Small intestine (tissue), 7 donors: ENCODE measurements around the gene EVA1A. TPM values are rescaled to one million over a fixed set of nuclear protein-coding genes. Genes with fewer than 3 reads are reported as not detected.

Experiments
- DNase-seq, 2 donors: peaks; one replicate each; pipeline versions ENCODE4 v3.0.0 to v3.0.0-alpha.2; 2013
- FAIRE-seq: peaks from 2 replicates; lab custom pipeline; 2012; peaks lifted over from hg19 to GRCh38; lab: Jason Lieb, UNC
- H3K27ac ChIP-seq, 3 donors: one replicate each; pipeline ENCODE4 v1.5.1; 2013; ENCODE audit warnings: low read length in 2 of 3, mild to moderate bottlenecking in 2 of 3, control low read depth in 1 of 3, inconsistent platforms in 1 of 3, low read depth in 1 of 3, moderate library complexity in 1 of 3
- H3K27me3 ChIP-seq, 3 donors: one replicate each; pipeline ENCODE4 v1.6.1; 2013; ENCODE audit warnings: low read length in 3 of 3, inconsistent platforms in 1 of 3; ENCODE audit not compliant: control insufficient read depth in 3 of 3, insufficient read depth in 3 of 3
- H3K36me3 ChIP-seq, 3 donors: one replicate each; pipeline ENCODE4 v1.6.1; 2013; ENCODE audit warnings: low read length in 3 of 3, inconsistent platforms in 1 of 3, low read depth in 1 of 3, mild to moderate bottlenecking in 1 of 3, moderate library complexity in 1 of 3; ENCODE audit not compliant: control insufficient read depth in 3 of 3, insufficient read depth in 2 of 3
- H3K4me1 ChIP-seq, 3 donors: one replicate each; pipeline ENCODE4 v1.6.1; 2013; ENCODE audit warnings: low read length in 2 of 3, inconsistent platforms in 1 of 3, low read depth in 1 of 3, mild to moderate bottlenecking in 1 of 3, moderate library complexity in 1 of 3; ENCODE audit not compliant: control insufficient read depth in 3 of 3, insufficient read depth in 2 of 3
- H3K4me3 ChIP-seq, 3 donors: one replicate each; pipeline ENCODE4 v1.5.1; 2013; ENCODE audit warnings: low read length in 3 of 3, control low read depth in 1 of 3, inconsistent platforms in 1 of 3, low read depth in 1 of 3, mild to moderate bottlenecking in 1 of 3, moderate library complexity in 1 of 3
- H3K9me3 ChIP-seq, 2 donors: one replicate each; pipeline ENCODE4 v1.6.1; 2013; ENCODE audit warnings: low read depth in 1 of 2, low read length in 1 of 2; ENCODE audit not compliant: control insufficient read depth in 2 of 2, insufficient read depth in 1 of 2
- WGBS, 3 donors: extraction: QIAGEN DNeasy Blood & Tissue Kit; methylation state at CpG; one replicate each; pipeline ENCODE4 v1.1.7; 2013; 5-methylcytosine and 5-hydroxymethylcytosine counted together
- polyA plus RNA-seq, 4 donors: library from polyadenylated mRNA; stranded (reverse) in 3 of 4; unstranded in 1 of 4; fragments of 200-250 nt in 3 of 4; fragments of 120-200 nt in 1 of 4; gene quantifications; one replicate each; pipeline versions ENCODE4 v1.2.1 to v1.2.3, GENCODE V29; 2013
- donor health status: healthy with polysubstance abuse.
- donor health status: control.
- donor health status: control.
- donor health status: Bipolar disorder and iron deficiency.
- donor health status: healthy.

Gene EVA1A
- polyA plus RNA-seq, 4 donors: 0.45 to 13.2 (median 5.0) TPM

DNA sequence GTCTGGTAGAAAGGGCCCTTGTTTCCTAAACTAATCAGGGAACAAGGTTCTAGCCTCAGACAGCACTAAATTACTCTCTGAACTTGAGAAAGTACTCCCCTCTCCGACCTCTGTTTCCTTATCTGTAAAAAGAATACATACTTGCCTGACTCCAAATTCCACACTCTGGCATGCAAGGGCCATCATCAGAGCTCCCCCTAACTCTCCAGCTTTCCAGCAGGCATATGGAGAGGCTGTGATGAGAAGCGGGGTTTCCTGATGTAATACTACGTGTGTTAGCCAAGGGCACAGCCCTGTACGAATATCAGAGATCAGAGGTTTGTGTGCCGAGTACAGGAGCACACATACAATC, 1.8 kb upstream of the EVA1A start:
- no peak overlapping the region for H3K4me3 ChIP-seq
- peaks cover 0 to 3% (median 0%) of the 10 kb centered on the region in 3 donors for H3K27me3 ChIP-seq
- H3K27ac ChIP-seq: no peak overlapping the region
- peak in 1 of 2 donors; percentile 35 for DNase-seq
- H3K36me3 ChIP-seq: no peaks in the 10 kb centered on the region
- no peak for FAIRE-seq
- 40 to 68% (median 52%) methylated on average over 5 of the region's 5 CpGs for WGBS, 3 donors
- no peaks in the 10 kb centered on the region for H3K9me3 ChIP-seq
- peaks cover 0 to 15% (median 0%) of the 10 kb centered on the region in 3 donors for H3K4me1 ChIP-seq

DNA sequence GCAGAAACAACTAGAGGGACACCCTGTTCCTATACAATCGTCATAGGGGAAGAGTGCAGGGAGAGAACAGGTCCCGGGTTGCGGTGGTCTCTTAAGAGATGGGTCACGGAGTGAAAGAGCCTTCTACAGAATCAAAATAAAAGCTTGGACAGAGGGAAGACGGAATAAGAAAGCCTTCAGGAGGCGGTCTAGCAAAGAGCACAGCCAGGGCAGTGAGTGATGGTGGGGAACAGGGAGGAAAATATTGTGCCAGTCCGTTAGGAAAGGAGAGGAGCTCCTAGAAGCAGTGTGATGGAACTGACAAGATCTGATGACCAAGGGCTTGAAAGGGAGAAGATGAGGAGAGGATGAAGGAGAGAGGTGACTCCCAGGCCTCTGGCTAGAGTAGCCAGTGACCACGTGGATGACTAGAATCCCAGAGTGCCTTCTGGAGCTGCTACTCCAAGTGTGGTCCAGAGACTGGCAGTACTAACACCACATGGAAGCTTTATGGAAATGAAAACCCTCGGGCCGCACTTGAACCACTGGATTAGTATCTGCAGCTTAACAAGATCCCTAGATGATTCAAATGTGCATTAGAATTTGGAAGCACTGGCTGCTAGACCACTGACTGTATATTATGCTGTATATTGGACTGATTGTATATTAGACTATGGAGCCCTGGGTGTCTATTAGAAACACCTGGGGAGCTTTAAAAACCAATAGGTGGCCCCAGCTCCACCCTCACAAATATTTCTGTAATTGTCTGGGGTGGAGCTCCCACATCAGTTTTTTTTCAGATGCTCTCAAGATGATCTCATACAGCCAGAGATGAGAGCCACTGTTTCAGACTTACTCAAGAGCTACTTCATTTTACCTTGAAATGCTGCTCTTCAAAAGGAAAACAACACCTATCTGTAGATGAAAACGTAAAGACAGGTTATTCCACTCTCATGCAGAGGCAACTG, 1.1 kb upstream of the EVA1A start:
- Histone ChIP-seq H3K4me1 (peaks cover 0 to 15% (median 0%) of the 10 kb centered on the region in 3 donors), H3K4me3 (peak overlapping the region in 1 of 3 donors; percentile 80), H3K36me3 (no peaks in the 10 kb centered on the region), H3K9me3 (no peaks in the 10 kb centered on the region), H3K27ac (peak overlapping the region in 2 of 3 donors; percentile 6 to 77), H3K27me3 (peaks cover 0 to 3% (median 0%) of the 10 kb centered on the region in 3 donors)
- DNase-seq: no peak
- no peak for FAIRE-seq
- 67 to 68% (median 68%) methylated on average over 11 of the region's 11 CpGs for WGBS, 3 donors

DNA sequence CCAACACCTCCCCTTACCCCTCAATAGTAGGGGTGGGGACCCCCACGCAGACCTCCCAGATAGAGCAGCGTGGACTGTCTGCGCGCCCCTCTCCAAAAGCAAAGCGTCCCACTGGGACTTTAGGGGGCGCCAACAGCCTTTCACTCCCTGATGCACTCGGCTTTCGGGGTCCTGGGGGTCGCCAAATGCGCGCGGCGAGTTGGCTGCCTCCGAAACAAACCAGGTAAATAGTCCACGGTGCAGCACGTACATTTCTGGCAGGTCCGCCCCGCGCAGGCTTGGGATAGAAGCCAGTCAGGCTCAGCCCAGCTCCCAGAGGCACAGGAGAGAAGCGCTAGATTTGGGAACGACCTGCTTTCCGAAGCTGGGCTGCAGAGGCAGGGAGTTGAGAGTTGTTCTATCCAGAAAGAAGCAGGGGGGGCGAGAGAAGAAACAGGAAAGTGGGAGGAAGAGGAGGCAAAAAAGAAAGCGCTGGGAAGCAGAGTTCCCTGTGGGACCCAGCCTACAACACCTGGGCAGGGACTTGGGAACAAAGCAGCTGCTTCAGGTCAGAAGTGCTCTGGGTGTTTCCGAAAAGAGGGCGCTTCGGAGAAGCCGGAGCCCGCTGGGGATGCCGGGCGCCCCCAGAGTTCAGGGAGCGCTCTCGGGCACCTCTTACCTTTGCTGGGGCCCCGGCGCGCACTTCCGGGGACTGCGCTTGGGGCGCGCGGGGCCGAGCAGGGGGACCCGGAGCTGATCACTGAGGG, 544 bp downstream of the EVA1A start:
- WGBS, 3 donors: 1 to 2% (median 1%) methylated on average over 43 of the region's 43 CpGs
- Histone ChIP-seq H3K27ac (peak overlapping the region in 2 of 3 donors; percentile 77 to 84), H3K9me3 (no peaks in the 10 kb centered on the region), H3K36me3 (no peaks in the 10 kb centered on the region), H3K27me3 (peaks cover 0 to 3% (median 0%) of the 10 kb centered on the region in 3 donors), H3K4me3 (peak overlapping the region in 2 of 3 donors; percentile 51 to 80), H3K4me1 (peaks cover 0 to 15% (median 0%) of the 10 kb centered on the region in 3 donors)
- DNase-seq: peak; percentile 24 to 79
- no peak for FAIRE-seq

DNA sequence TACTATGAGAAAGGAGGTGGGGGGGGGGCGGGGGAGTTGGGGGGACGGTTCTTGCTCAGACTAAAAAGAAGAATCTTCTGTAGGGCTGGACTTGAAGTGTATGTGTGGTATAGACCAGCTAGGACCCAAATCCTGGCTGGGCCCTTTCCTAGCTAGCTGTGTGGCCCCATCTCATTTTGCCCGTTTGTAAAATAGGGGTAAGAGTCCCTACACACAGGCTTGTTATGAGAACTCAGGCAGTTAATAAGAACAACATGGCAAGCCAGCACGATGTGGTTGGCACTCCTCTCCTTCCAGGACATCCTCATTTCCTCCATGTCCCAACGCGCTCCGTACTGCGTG, 1.1 kb downstream of the EVA1A start:
- FAIRE-seq (no peak), DNase-seq (no peak)
- Histone ChIP-seq H3K27me3 (peaks cover 0 to 3% (median 0%) of the 10 kb centered on the region in 3 donors), H3K9me3 (no peaks in the 10 kb centered on the region), H3K4me3 (peak overlapping the region in 2 of 3 donors; percentile 51 to 80), H3K27ac (peak overlapping the region in 1 of 3 donors; percentile 35), H3K36me3 (no peaks in the 10 kb centered on the region), H3K4me1 (peaks cover 0 to 15% (median 0%) of the 10 kb centered on the region in 3 donors)
- 4 to 13% (median 8%) methylated on average over 8 of the region's 8 CpGs for WGBS, 3 donors

DNA sequence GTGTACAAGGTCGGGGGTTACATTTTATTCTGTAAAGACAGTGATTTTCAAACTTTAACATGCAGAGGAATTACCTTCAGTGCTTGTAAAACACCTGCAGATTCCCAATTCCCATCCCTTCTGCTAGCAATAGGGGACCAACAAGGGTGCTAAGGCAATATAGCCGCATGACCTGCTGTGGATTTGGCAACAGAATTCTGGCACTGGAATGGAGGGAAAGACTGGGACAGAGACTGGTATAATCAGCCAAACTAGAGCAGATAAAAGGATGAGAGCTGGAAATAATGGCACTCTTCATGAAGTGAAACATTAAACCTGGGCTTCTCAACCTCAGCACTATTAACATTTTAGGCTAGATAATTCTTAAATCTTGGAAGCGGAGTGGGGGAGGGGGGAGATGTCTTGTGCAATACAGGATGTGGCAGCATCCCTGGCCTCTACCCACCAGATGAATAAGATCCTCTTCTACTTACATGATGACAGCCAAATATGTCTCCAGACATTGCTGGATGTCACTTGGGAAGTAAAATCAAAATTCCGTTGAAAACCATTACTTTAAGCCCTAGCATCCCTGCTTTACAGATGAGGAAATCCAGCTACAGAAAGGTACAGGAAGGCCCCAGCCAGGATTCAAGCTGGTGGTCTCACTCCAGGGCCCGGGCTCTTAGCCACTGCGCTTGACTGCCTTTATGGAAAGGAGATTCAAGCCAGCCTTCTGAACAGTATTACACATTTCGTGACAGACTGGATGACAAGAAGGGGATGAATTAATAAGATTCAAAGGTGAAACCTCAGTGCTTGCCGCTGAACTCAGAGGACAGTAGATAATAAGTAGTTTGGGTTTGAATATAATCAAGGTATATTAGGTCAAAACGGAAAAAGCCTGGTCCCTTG, 1.7 kb downstream of the EVA1A start:
- no peak overlapping the region for H3K4me3 ChIP-seq
- no peak for FAIRE-seq
- WGBS, 3 donors: 69 to 76% (median 72%) methylated on average over 9 of the region's 9 CpGs

DNA sequence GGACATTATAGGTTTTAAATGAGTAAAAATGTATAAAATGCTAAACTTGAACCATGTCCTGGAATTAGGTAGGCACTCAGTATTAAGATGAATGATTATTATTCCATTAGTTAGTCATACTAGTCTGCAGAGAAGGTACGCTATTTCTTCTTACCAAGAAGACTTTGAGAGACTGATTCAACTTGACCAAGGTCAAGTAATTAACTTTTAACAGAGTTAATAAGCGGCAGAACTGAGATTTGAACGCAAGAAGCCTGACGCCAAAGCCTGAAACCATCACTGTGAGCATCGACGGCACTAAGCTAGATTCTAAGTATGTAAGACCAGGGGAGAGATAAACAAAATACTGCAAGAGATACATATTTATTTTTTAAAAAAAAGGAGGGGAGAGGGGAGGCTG, 2.6 kb downstream of the EVA1A start:
- no peaks in the 10 kb centered on the region for H3K36me3 ChIP-seq
- H3K4me1 ChIP-seq: peaks cover 0 to 15% (median 0%) of the 10 kb centered on the region in 3 donors
- DNase-seq: no peak
- no peak overlapping the region for H3K4me3 ChIP-seq
- H3K9me3 ChIP-seq: no peaks in the 10 kb centered on the region
- H3K27ac ChIP-seq: no peak overlapping the region
- peaks cover 0 to 3% (median 0%) of the 10 kb centered on the region in 3 donors for H3K27me3 ChIP-seq
- WGBS, 3 donors: 91 to 95% (median 92%) methylated on average over 6 of the region's 6 CpGs
- no peak for FAIRE-seq

More for the DNA sequence above, 1.7 kb downstream of the EVA1A start:
- no peak for DNase-seq
- Histone ChIP-seq H3K4me1 (peaks cover 0 to 15% (median 0%) of the 10 kb centered on the region in 3 donors), H3K36me3 (no peaks in the 10 kb centered on the region), H3K27ac (no peak overlapping the region), H3K9me3 (no peaks in the 10 kb centered on the region), H3K27me3 (peaks cover 0 to 3% (median 0%) of the 10 kb centered on the region in 3 donors)

DNA sequence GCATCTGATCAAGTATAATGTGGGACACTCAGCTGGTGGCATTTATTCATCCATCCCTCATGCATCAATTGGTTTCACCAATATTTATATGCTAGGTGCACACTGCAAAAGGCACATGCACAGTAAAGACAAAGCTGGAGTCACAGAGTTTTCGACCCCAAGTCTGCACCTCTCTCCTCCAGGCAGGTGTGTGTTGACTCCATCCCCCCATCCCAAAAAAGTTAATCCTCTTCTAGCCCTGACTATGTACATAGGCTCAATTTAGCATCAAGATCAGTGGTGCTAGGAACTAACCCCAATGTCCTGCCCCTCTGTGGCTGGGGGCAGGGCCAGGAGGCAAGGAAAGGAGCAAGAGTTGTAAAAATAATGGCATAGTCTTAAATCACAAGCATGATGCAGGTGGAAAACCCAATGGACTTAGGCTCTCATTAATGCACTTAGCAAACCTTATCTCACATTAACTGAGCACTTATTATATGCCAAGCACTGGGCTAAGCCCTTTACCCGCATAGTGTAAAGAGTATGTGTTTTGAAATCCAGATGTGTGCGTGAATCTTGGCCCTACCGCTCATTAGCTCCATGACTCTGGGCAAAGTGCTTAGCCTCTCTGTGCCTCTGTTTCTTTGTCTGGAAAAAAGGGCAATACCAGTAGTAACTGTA, 3.1 kb downstream of the EVA1A start:
- Histone ChIP-seq H3K4me3 (no peak overlapping the region), H3K27ac (no peak overlapping the region), H3K4me1 (peaks cover 0 to 13% (median 0%) of the 10 kb centered on the region in 3 donors), H3K36me3 (no peaks in the 10 kb centered on the region), H3K27me3 (peaks cover 0 to 3% (median 0%) of the 10 kb centered on the region in 3 donors), H3K9me3 (no peaks in the 10 kb centered on the region)
- FAIRE-seq (no peak), DNase-seq (no peak)
- 94 to 96% (median 95%) methylated on average over 4 of the region's 4 CpGs for WGBS, 3 donors
